Amniotic epithelial cell (primary cell): ENCODE results near the gene HOXA4.

Experiments used
- DNase-seq: peaks from one replicate; pipeline ENCODE4 v3.0.0-alpha.2; 2010; ENCODE audit warnings: low read depth

The HOXA4 gene

GRCh38 chr7:27147199-27148030 lies 16.9 kb upstream of the HOXA4 start, which contains the start of gene HOXA6:
Gene HOXA6 (minus strand): TSS chr7:27147774. CDS start chr7:27147749, 25 bp downstream.
- no peak for DNase-seq

- DNase-seq = no peak
These were observed 16.1 kb upstream of the HOXA4 start for GRCh38 chr7:27146491-27147198.

GRCh38 chr7:27145914-27146412 lies 15.4 kb upstream of the HOXA4 start:
- no peak for DNase-seq

- no peak for DNase-seq
These were observed 14.8 kb upstream of the HOXA4 start for GRCh38 chr7:27145165-27145913.

- no peak for DNase-seq
These were observed 14.2 kb upstream of the HOXA4 start for GRCh38 chr7:27144781-27145164.

- no peak for DNase-seq
These were observed 13.6 kb upstream of the HOXA4 start for GRCh38 chr7:27143950-27144780.

GRCh38 chr7:27143023-27143949 lies 12.7 kb upstream of the HOXA4 start, which contains the start of gene HOXA5:
Gene HOXA5 (minus strand): TSS chr7:27143681. CDS start chr7:27143607, 74 bp downstream.
- peak; percentile 99 for DNase-seq

- DNase-seq = no peak
These were observed 12.0 kb upstream of the HOXA4 start for GRCh38 chr7:27142580-27143022.

GRCh38 chr7:27141923-27142579 lies 11.5 kb upstream of the HOXA4 start:
- no peak for DNase-seq

GRCh38 chr7:27141137-27141922 lies 10.8 kb upstream of the HOXA4 start:
- no peak for DNase-seq

GRCh38 chr7:27140126-27140857 lies 9.7 kb upstream of the HOXA4 start:
- no peak for DNase-seq

- DNase-seq = no peak
These were observed 9.0 kb upstream of the HOXA4 start for GRCh38 chr7:27139334-27140125.

- no peak for DNase-seq
These were observed 8.4 kb upstream of the HOXA4 start for GRCh38 chr7:27138985-27139333.

GRCh38 chr7:27138472-27138871 lies 7.9 kb upstream of the HOXA4 start:
- no peak for DNase-seq

GRCh38 chr7:27137640-27138315 lies 7.2 kb upstream of the HOXA4 start:
- no peak for DNase-seq

- peak; percentile 92 for DNase-seq
These were observed 3.8 kb upstream of the HOXA4 start for GRCh38 chr7:27134392-27134791.
